ENCODE data around the gene CFAP54.

The CFAP54 gene

GRCh38 chr12:96606134-96606533, 116.8 kb downstream of the CFAP54 start:
- TF ChIP-seq, protein P1, sequence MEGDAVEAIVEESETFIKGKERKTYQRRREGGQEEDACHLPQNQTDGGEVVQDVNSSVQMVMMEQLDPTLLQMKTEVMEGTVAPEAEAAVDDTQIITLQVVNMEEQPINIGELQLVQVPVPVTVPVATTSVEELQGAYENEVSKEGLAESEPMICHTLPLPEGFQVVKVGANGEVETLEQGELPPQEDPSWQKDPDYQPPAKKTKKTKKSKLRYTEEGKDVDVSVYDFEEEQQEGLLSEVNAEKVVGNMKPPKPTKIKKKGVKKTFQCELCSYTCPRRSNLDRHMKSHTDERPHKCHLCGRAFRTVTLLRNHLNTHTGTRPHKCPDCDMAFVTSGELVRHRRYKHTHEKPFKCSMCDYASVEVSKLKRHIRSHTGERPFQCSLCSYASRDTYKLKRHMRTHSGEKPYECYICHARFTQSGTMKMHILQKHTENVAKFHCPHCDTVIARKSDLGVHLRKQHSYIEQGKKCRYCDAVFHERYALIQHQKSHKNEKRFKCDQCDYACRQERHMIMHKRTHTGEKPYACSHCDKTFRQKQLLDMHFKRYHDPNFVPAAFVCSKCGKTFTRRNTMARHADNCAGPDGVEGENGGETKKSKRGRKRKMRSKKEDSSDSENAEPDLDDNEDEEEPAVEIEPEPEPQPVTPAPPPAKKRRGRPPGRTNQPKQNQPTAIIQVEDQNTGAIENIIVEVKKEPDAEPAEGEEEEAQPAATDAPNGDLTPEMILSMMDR (IDR thresholded peaks at IDR 0.05; ENCODE audit: low read depth, low read length, poor library complexity, severe bottlenecking), result no peak
- no peaks in the 10 kb centered on the region for H3K9me2 ChIP-seq (replicated peaks; ENCODE audit: control insufficient read depth, low read length)
- H3K4me1 ChIP-seq (ENCODE audit: control insufficient read depth, low read length), result no peaks in the 10 kb centered on the region
- H3K36me3 ChIP-seq (ENCODE audit: control insufficient read depth, low read length), result no peaks in the 10 kb centered on the region
- H3K4me2 ChIP-seq (ENCODE audit: low read length), result no peak overlapping the region
- H3F3A ChIP-seq (ENCODE audit: control insufficient read depth, insufficient read depth), result no peaks in the 10 kb centered on the region
- H3K79me2 ChIP-seq (ENCODE audit: control insufficient read depth, low read length), result no peaks in the 10 kb centered on the region
- no peak overlapping the region for H3K27ac ChIP-seq (ENCODE audit: low read depth, low read length)
- no peaks in the 10 kb centered on the region for H3K9me3 ChIP-seq (ENCODE audit: control insufficient read depth, insufficient read depth, low read length)
- H3K27me3 ChIP-seq (ENCODE audit: control insufficient read depth, low read length), result no peaks in the 10 kb centered on the region; the same call in none of the 2 replicates
- H3K4me3 ChIP-seq (ENCODE audit: low read length), result no peak overlapping the region
- H4K20me1 ChIP-seq (ENCODE audit: control insufficient read depth, insufficient read depth, low read depth, low read length), result no peaks in the 10 kb centered on the region

- H3K4me2 ChIP-seq (ENCODE audit: low read length), result no peak overlapping the region
- H3F3A ChIP-seq (ENCODE audit: control insufficient read depth, insufficient read depth), result no peaks in the 10 kb centered on the region
- no peaks in the 10 kb centered on the region for H3K79me2 ChIP-seq (ENCODE audit: control insufficient read depth, low read length)
- H3K27me3 ChIP-seq (ENCODE audit: control insufficient read depth, low read length), result no peaks in the 10 kb centered on the region; the same call in none of the 2 replicates
- H3K4me3 ChIP-seq (ENCODE audit: low read length), result no peak overlapping the region
- TF ChIP-seq, protein P1 (IDR thresholded peaks at IDR 0.05; ENCODE audit: low read depth, low read length, poor library complexity, severe bottlenecking), result no peak
- TF ChIP-seq EZH2phosphoT487 (IDR thresholded peaks at IDR 0.05; ENCODE audit: borderline replicate concordance, low read length), result no peak
- no peak overlapping the region for H3K27ac ChIP-seq (ENCODE audit: low read depth, low read length)
- H4K20me1 ChIP-seq (ENCODE audit: control insufficient read depth, insufficient read depth, low read depth, low read length), result no peaks in the 10 kb centered on the region
- no peaks in the 10 kb centered on the region for H3K36me3 ChIP-seq (ENCODE audit: control insufficient read depth, low read length)
- no peaks in the 10 kb centered on the region for H3K9me3 ChIP-seq (ENCODE audit: control insufficient read depth, insufficient read depth, low read length)
- no peaks in the 10 kb centered on the region for H3K9me2 ChIP-seq (replicated peaks; ENCODE audit: control insufficient read depth, low read length)
- no peaks in the 10 kb centered on the region for H3K4me1 ChIP-seq (ENCODE audit: control insufficient read depth, low read length)
Observed at GRCh38 chr12:96606644-96607043, 117.3 kb downstream of the CFAP54 start.

DNA sequence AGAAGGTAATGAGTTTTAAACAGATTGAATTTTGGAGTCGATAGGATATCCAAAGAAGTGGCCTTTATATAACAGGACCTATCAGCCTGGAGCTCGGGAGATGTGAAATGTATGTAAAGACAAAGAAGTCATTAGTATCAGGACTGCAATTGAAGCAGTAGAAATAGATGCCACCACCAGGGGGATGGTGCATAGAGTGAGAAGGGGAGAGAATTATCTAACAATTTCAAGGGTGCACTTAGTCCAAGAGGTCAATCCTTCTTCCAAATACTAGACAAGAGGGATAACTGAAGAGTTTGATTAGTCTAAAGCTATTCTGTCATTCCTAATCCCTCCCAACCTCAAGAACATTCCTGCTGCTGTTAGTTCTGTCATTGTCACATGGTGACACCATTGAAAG, 127.8 kb downstream of the CFAP54 start:
- Histone ChIP-seq H3F3A (ENCODE audit: control insufficient read depth, insufficient read depth) (no peaks in the 10 kb centered on the region), H3K4me3 (ENCODE audit: low read length) (no peak overlapping the region), H3K4me2 (ENCODE audit: low read length) (no peak overlapping the region), H3K9me2 (replicated peaks; ENCODE audit: control insufficient read depth, low read length) (no peaks in the 10 kb centered on the region), H3K4me1 (ENCODE audit: control insufficient read depth, low read length) (no peaks in the 10 kb centered on the region), H3K27ac (ENCODE audit: low read depth, low read length) (no peak overlapping the region), H3K79me2 (ENCODE audit: control insufficient read depth, low read length) (no peaks in the 10 kb centered on the region), H4K20me1 (ENCODE audit: control insufficient read depth, insufficient read depth, low read depth, low read length) (no peaks in the 10 kb centered on the region), H3K36me3 (ENCODE audit: control insufficient read depth, low read length) (no peaks in the 10 kb centered on the region), H3K9me3 (ENCODE audit: control insufficient read depth, insufficient read depth, low read length) (no peaks in the 10 kb centered on the region), H3K27me3 (ENCODE audit: control insufficient read depth, low read length) (no peaks in the 10 kb centered on the region)
- TF ChIP-seq EZH2phosphoT487 (IDR thresholded peaks at IDR 0.05; ENCODE audit: borderline replicate concordance, low read length), result no peak
- TF ChIP-seq, protein P1 (IDR thresholded peaks at IDR 0.05; ENCODE audit: low read depth, low read length, poor library complexity, severe bottlenecking), result peak; percentile 40

DNA sequence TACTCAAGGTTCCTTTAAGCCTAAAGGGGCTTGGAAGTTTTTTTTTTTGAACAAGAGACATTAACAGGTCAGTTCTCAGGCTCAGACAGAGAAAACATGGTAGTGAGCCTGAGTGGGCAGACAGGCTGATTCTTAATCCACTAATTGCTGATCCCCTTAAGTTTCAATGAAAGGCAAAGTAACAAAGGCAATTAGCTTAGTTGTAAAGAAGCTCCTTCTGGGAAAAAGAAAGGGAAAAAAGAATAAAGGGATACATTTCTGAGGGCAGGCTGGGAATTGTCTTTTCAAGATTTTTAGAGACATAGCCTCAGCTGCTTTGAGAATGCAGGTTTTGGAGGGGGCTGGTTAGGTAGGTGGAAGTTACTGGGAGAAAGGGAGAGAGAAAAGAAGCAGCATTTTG, 133.8 kb downstream of the CFAP54 start:
- H3K27ac ChIP-seq (ENCODE audit: low read depth, low read length), result no peak overlapping the region
- no peak overlapping the region for H3K4me2 ChIP-seq (ENCODE audit: low read length)
- H4K20me1 ChIP-seq (ENCODE audit: control insufficient read depth, insufficient read depth, low read depth, low read length), result no peaks in the 10 kb centered on the region
- H3K9me2 ChIP-seq (replicated peaks; ENCODE audit: control insufficient read depth, low read length), result no peaks in the 10 kb centered on the region
- H3K4me1 ChIP-seq (ENCODE audit: control insufficient read depth, low read length), result no peaks in the 10 kb centered on the region
- no peaks in the 10 kb centered on the region for H3K9me3 ChIP-seq (ENCODE audit: control insufficient read depth, insufficient read depth, low read length)
- no peak overlapping the region for H3K4me3 ChIP-seq (ENCODE audit: low read length)
- H3K27me3 ChIP-seq (ENCODE audit: control insufficient read depth, low read length), result peaks cover 4% of the 10 kb centered on the region; the same call in 1 of the 2 replicates
- TF ChIP-seq EZH2phosphoT487 (IDR thresholded peaks at IDR 0.05; ENCODE audit: borderline replicate concordance, low read length), result no peak
- TF ChIP-seq, protein P1 (IDR thresholded peaks at IDR 0.05; ENCODE audit: low read depth, low read length, poor library complexity, severe bottlenecking), result no peak
- no peaks in the 10 kb centered on the region for H3K36me3 ChIP-seq (ENCODE audit: control insufficient read depth, low read length)
- no peaks in the 10 kb centered on the region for H3F3A ChIP-seq (ENCODE audit: control insufficient read depth, insufficient read depth)
- H3K79me2 ChIP-seq (ENCODE audit: control insufficient read depth, low read length), result no peaks in the 10 kb centered on the region
